T-cell (primary cell): ENCODE data around the gene SLBP. TPM values are rescaled to one million over a fixed set of nuclear protein-coding genes. Genes with fewer than 3 reads are reported as not detected.

Experiments
- ATAC-seq, 4 experiments: fragments of 200-7000 bp in 3 of 4; fragments of 150-1000 bp in 1 of 4; cut with Tn5 transposase; replicated peaks in 1 of 4; 1 replicate in 3 of 4; 2 replicates in 1 of 4; pipeline ENCODE4 v1.10.0; 2021; ENCODE audit warnings: moderate library complexity in 3 of 4, mild to moderate bottlenecking in 2 of 4, moderate number of reproducible peaks in 1 of 4
- CTCF ChIA-PET, 2 donors: fragments of 300-600 bp; sonication (Branson Sonifier 250); formaldehyde crosslinking; loops; one replicate each; lab custom pipeline; 2022; ENCODE audit warnings: antibody characterized with exemption in 2 of 2; lab: Charles Lee
- POLR2A ChIA-PET, 2 donors: fragments of 300-600 bp; sonication (Branson Sonifier 250); formaldehyde crosslinking; loops; one replicate each; lab custom pipeline; 2022; ENCODE audit warnings: antibody characterized with exemption in 2 of 2; lab: Charles Lee
- DNase-seq, 35 experiments: peaks; one replicate each; pipeline versions ENCODE4 v3.0.0 to v3.0.0-alpha.2; 2013 to 2023
- H3K27ac ChIP-seq: one replicate; pipeline ENCODE4 v1.5.1; 2013; ENCODE audit warnings: low read length
- H3K27me3 ChIP-seq, 2 experiments: replicated peaks in 1 of 2; 1 replicate in 1 of 2; 2 replicates in 1 of 2; pipeline versions ENCODE4 v1.6.1 to v1.7.0; 2013; ENCODE audit warnings: low read length in 1 of 2, mixed read lengths in 1 of 2; ENCODE audit not compliant: control insufficient read depth in 2 of 2, insufficient read depth in 2 of 2; ENCODE audit errors: extremely low read depth in 1 of 2
- H3K36me3 ChIP-seq, 2 donors: 1 replicate in 1 of 2; 2 replicates in 1 of 2; pipeline versions ENCODE4 v1.6.1 to v1.7.0; 2013; ENCODE audit warnings: low read length in 1 of 2; ENCODE audit not compliant: control insufficient read depth in 2 of 2, insufficient read depth in 1 of 2; ENCODE audit errors: extremely low read depth in 1 of 2
- H3K4me1 ChIP-seq, 2 experiments: 1 replicate in 1 of 2; 2 replicates in 1 of 2; pipeline versions ENCODE4 v1.6.1 to v1.7.0; 2013; ENCODE audit warnings: low read length in 2 of 2, mixed read lengths in 1 of 2; ENCODE audit not compliant: insufficient read depth in 2 of 2, control insufficient read depth in 1 of 2; ENCODE audit errors: extremely low read depth in 1 of 2
- H3K4me3 ChIP-seq, 2 donors: 1 replicate in 1 of 2; 2 replicates in 1 of 2; pipeline versions ENCODE4 v1.5.1 to v1.7.0; 2013; ENCODE audit warnings: mild to moderate bottlenecking in 2 of 2, low read length in 1 of 2, moderate library complexity in 1 of 2; ENCODE audit not compliant: control insufficient read depth in 1 of 2; ENCODE audit errors: extremely low read depth in 1 of 2
- H3K9me3 ChIP-seq: 2 replicates; pipeline ENCODE4 v1.7.0; 2013
- H3K27ac Mint-ChIP-seq, 2 donors: one replicate each; pipeline ENCODE4 v1.8.0; 2020 to 2021; ENCODE audit warnings: mild to moderate bottlenecking in 2 of 2, mixed read lengths in 2 of 2
- H3K27me3 Mint-ChIP-seq, 2 donors: one replicate each; pipeline ENCODE4 v1.8.0; 2021 to 2022; ENCODE audit warnings: mixed read lengths in 2 of 2
- H3K36me3 Mint-ChIP-seq: one replicate; pipeline ENCODE4 v1.8.0; 2021; ENCODE audit warnings: mixed read lengths
- H3K4me1 Mint-ChIP-seq, 3 donors: one replicate each; pipeline ENCODE4 v1.8.0; 2020 to 2022; ENCODE audit warnings: mixed read lengths in 3 of 3, mild to moderate bottlenecking in 1 of 3
- H3K4me3 Mint-ChIP-seq, 3 donors: one replicate each; pipeline ENCODE4 v1.8.0; 2020 to 2022; ENCODE audit warnings: mild to moderate bottlenecking in 3 of 3, mixed read lengths in 3 of 3, moderate library complexity in 3 of 3
- H3K9me3 Mint-ChIP-seq, 3 donors: one replicate each; pipeline ENCODE4 v1.8.0; 2020 to 2022; ENCODE audit warnings: mixed read lengths in 3 of 3
- WGBS: methylation state at CpG from one replicate; pipeline ENCODE4 v1.1.5; 2013; ENCODE audit warnings: missing lambda C conversion rate; ENCODE audit not compliant: insufficient coverage; 5-methylcytosine and 5-hydroxymethylcytosine counted together
- total RNA-seq, 35 experiments: library from RNA in 6 of 35; stranded (reverse) in 6 of 35; fragments of 120-200 nt in 1 of 35; gene quantifications; one replicate each; pipeline versions ENCODE4 v1.2.1 to v1.2.4 and lab custom pipeline; 2013 to 2026

Gene SLBP
- total RNA-seq, 5 donors from 2014 or later (not counting 1 experiment from before 2014, with no cell fraction given): 30.1 to 42.3 (median 36.1) TPM

DNA sequence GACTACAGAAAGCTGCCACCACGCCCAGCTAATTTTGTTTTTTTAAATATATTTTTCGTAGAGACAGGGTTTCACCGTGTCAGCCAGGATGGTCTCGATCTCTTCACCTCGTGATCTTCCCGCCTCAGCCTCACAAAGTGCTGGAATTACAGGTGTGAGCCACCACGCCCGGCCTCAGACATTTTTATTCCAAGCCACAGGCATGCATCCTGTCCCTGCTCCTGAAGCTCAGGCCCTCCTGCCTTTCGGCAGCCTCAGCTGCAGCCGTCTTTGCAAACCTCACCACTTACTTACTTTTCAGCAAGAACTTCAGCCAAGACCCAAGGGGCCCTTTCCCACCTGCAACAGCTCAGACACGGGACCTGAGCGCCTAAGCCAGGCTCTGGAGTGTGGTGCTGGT lies 54.0 kb downstream of the SLBP start:
- no peak for ATAC-seq
- H3K9me3 ChIP-seq: no peaks in the 10 kb centered on the region
- no peak overlapping the region for H3K27ac ChIP-seq
- H3K36me3 Mint-ChIP-seq: peaks cover 5% of the 10 kb centered on the region
- ChIA-PET POLR2A (interaction anchor here in 1 of 2 donors (0.6 kb wide), 1 partner anchor 902 kb away, joined by 3 read pairs; no protein-coding TSS in a partner anchor), CTCF (no interaction called here)
- no peaks in the 10 kb centered on the region for H3K36me3 ChIP-seq
- DNase-seq: no peak
- H3K4me3 ChIP-seq: no peak overlapping the region
- peaks cover 0 to 7% of the 10 kb centered on the region in 2 experiments for H3K27me3 ChIP-seq
- no peaks in the 10 kb centered on the region for H3K4me1 Mint-ChIP-seq
- H3K27ac Mint-ChIP-seq: no peak overlapping the region
- H3K4me1 ChIP-seq: no peaks in the 10 kb centered on the region
- H3K9me3 Mint-ChIP-seq: no peaks in the 10 kb centered on the region
- WGBS: 91% methylated on average over 12 of the region's 12 CpGs
- H3K4me3 Mint-ChIP-seq: no peak overlapping the region
- no peaks in the 10 kb centered on the region for H3K27me3 Mint-ChIP-seq

GRCh38 chr4:1656986-1657385 lies 55.1 kb downstream of the SLBP start:
- WGBS: 93% methylated on average over 19 of the region's 19 CpGs
- Histone ChIP-seq H3K4me3 (no peak overlapping the region), H3K9me3 (no peaks in the 10 kb centered on the region), H3K27ac (no peak overlapping the region), H3K27me3 (peaks cover 0 to 7% of the 10 kb centered on the region in 2 experiments), H3K36me3 (no peaks in the 10 kb centered on the region), H3K4me1 (no peaks in the 10 kb centered on the region)
- POLR2A ChIA-PET: no interaction called here
- no peak for DNase-seq
- no peak for ATAC-seq
- no peak overlapping the region for H3K27ac Mint-ChIP-seq
- peaks cover 5% of the 10 kb centered on the region for H3K36me3 Mint-ChIP-seq
- no peaks in the 10 kb centered on the region for H3K9me3 Mint-ChIP-seq
- no peaks in the 10 kb centered on the region for H3K4me1 Mint-ChIP-seq
- H3K27me3 Mint-ChIP-seq: no peaks in the 10 kb centered on the region
- H3K4me3 Mint-ChIP-seq: no peak overlapping the region
- CTCF ChIA-PET: no interaction called here

DNA sequence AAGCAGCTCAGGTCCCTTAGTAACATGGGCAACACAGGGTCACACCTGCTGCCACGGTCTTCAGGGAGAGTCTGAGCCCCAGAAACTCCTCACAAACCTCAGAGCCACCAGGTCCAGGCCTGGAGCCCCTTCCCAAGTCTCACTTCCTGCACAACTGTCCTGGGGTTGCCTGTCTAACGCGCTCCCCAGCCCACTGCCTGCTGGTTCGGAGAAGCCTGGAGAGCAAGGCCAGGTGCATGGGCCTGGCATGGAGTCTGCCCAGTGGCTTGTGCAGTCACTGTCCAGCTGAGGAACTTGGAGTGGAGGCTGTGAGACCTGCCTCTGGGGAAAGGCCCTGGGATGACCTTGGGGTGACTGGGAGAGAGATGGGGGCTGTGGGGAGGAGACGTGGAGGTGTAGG lies 56.0 kb downstream of the SLBP start:
- peaks cover 0 to 7% of the 10 kb centered on the region in 2 experiments for H3K27me3 ChIP-seq
- no peaks in the 10 kb centered on the region for H3K9me3 Mint-ChIP-seq
- no peak overlapping the region for H3K27ac Mint-ChIP-seq
- H3K4me1 ChIP-seq: no peaks in the 10 kb centered on the region
- H3K27ac ChIP-seq: no peak overlapping the region
- no peak overlapping the region for H3K4me3 Mint-ChIP-seq
- H3K9me3 ChIP-seq: no peaks in the 10 kb centered on the region
- no peaks in the 10 kb centered on the region for H3K27me3 Mint-ChIP-seq
- ChIA-PET CTCF (no interaction called here), POLR2A (no interaction called here)
- no peaks in the 10 kb centered on the region for H3K4me1 Mint-ChIP-seq
- ATAC-seq: no peak
- peaks cover 5% of the 10 kb centered on the region for H3K36me3 Mint-ChIP-seq
- no peaks in the 10 kb centered on the region for H3K36me3 ChIP-seq
- 100% methylated on average over 5 of the region's 5 CpGs for WGBS
- no peak overlapping the region for H3K4me3 ChIP-seq
- no peak for DNase-seq

GRCh38 chr4:1655676-1656075 lies 56.4 kb downstream of the SLBP start:
- WGBS: 95% methylated on average over 18 of the region's 18 CpGs
- ChIA-PET POLR2A (no interaction called here), CTCF (no interaction called here)
- Histone ChIP-seq H3K27ac (no peak overlapping the region), H3K4me1 (no peaks in the 10 kb centered on the region), H3K4me3 (no peak overlapping the region), H3K36me3 (no peaks in the 10 kb centered on the region), H3K9me3 (no peaks in the 10 kb centered on the region), H3K27me3 (peaks cover 0 to 7% of the 10 kb centered on the region in 2 experiments)
- Mint-ChIP-seq H3K27me3 (no peaks in the 10 kb centered on the region), H3K36me3 (peaks cover 5% of the 10 kb centered on the region), H3K27ac (no peak overlapping the region), H3K4me1 (no peaks in the 10 kb centered on the region), H3K9me3 (no peaks in the 10 kb centered on the region), H3K4me3 (no peak overlapping the region)
- DNase-seq (no peak), ATAC-seq (no peak)

DNA sequence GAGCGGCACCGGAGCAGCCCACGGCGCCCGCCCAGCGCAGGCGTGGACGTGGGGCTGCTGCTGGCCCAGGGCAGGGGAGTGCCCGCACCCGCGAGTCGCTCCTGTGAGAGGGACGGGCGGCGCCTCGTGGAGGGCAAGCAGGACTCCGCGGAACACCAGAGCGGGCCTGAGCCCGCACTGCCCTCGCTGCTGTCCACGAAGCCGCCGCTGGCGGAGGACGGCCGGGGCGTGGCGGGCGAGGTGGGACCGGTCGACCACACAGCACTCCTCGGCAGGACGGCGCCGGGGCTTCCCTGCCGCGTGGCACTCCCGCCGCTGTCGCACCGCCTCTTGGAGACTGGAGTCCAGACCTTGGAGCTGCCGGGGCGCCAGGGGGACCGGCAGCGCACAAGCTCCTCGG lies 57.0 kb downstream of the SLBP start:
- no peaks in the 10 kb centered on the region for H3K36me3 ChIP-seq
- H3K4me1 ChIP-seq: no peaks in the 10 kb centered on the region
- H3K27ac ChIP-seq: no peak overlapping the region
- Mint-ChIP-seq H3K27me3 (no peaks in the 10 kb centered on the region), H3K4me3 (no peak overlapping the region), H3K4me1 (no peaks in the 10 kb centered on the region), H3K27ac (no peak overlapping the region), H3K36me3 (peaks cover 5% of the 10 kb centered on the region), H3K9me3 (no peaks in the 10 kb centered on the region)
- POLR2A ChIA-PET: no interaction called here
- 97% methylated on average over 47 of the region's 47 CpGs for WGBS
- H3K4me3 ChIP-seq: no peak overlapping the region
- CTCF ChIA-PET: no interaction called here
- H3K9me3 ChIP-seq: no peaks in the 10 kb centered on the region
- DNase-seq (no peak), ATAC-seq (no peak)
- peaks cover 0 to 7% of the 10 kb centered on the region in 2 experiments for H3K27me3 ChIP-seq

GRCh38 chr4:1654216-1654955 lies 57.7 kb downstream of the SLBP start:
- peaks cover 5% of the 10 kb centered on the region for H3K36me3 Mint-ChIP-seq
- no peak overlapping the region for H3K4me3 Mint-ChIP-seq
- ATAC-seq (no peak), DNase-seq (no peak)
- CTCF ChIA-PET: no interaction called here
- POLR2A ChIA-PET: no interaction called here
- Histone ChIP-seq H3K4me1 (no peaks in the 10 kb centered on the region), H3K27me3 (peaks cover 0 to 6% of the 10 kb centered on the region in 2 experiments), H3K4me3 (no peak overlapping the region), H3K9me3 (no peaks in the 10 kb centered on the region), H3K27ac (no peak overlapping the region), H3K36me3 (no peaks in the 10 kb centered on the region)
- H3K9me3 Mint-ChIP-seq: no peaks in the 10 kb centered on the region
- no peaks in the 10 kb centered on the region for H3K4me1 Mint-ChIP-seq
- H3K27ac Mint-ChIP-seq: no peak overlapping the region
- H3K27me3 Mint-ChIP-seq: no peaks in the 10 kb centered on the region
- WGBS: 87% methylated on average over 19 of the region's 23 CpGs
